Dermis blood vessel endothelial cell (primary cell): ENCODE data around the gene DSCAML1. TPM values are rescaled to one million over a fixed set of nuclear protein-coding genes. Genes with fewer than 3 reads are reported as not detected.

ENCODE experiments used
- DNase-seq: peaks from one replicate; pipeline ENCODE4 v3.0.0; 2010
- total RNA-seq: library from RNA; depleted of rRNA; stranded (reverse); fragments of >200 nt; gene quantifications from 2 replicates; pipeline ENCODE4 v1.2.3, GENCODE V29; 2014

The DSCAML1 gene
- total RNA-seq, 1 donor from 2014 or later: under 0.01 TPM

DNA sequence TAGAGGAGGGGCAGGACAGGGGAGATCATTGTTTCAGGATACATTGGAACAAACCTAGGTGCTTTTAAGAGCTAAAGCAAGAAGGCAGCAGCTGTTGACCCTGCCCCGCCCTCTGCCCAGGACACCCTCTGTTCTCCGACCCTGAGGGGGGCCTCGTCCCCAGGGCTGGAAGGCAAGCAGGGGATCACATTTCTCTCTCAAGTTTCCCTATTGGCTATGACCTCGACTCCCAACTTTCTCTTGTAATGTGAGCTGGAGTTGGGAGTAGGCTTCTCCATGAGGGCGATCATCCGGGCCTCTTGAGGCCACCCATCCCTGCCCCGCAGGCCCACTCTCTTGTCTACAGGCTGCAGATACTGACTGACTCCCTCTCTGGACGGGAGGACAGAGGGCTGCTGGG lies 37.7 kb downstream of the DSCAML1 start:
- DNase-seq: no peak

DNA sequence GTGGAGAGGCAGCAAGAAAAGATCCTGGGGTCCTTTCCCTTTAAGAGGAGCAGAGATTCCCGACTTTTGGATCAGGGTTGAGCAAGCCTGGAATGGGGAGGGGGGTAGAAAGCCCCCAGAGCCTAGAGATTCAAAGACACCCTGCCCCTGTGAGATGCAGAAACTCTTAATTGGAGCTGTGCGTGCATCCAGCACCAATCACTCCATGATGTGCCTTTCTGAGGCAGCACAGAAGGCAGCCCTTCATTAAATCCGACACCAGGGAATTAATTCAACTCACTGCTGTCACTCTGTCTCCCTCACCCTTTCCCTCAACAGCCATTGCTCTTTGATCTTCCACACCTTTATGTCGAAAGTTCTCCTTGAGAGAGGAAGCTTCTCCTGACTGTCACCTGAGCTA lies 43.0 kb downstream of the DSCAML1 start:
- no peak for DNase-seq

DNA sequence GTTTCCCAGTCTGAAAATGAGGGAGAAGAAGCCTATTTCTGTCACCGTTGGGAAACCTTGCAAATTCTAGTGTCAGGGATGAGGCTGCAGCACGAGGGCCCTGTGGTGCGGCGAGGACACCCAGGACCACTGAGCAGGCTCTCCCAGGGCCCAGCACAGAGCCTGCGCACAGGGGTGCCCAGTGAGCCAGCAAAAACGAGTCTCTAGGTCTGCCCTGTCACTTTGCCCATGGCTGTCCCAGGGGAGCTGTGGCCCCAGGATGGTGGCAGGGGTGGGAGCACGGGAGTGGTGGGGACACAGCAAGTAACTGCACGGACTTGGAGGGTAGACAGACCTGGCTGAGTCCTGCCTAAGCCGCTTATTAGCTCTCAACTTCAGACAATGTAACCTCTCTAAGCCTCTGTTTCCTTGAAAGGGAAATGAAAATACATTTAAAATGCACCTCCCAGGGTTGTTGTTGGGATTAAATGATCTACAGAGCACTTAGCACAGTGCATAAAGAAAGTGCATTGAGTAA lies 44.2 kb downstream of the DSCAML1 start:
- DNase-seq: no peak

DNA sequence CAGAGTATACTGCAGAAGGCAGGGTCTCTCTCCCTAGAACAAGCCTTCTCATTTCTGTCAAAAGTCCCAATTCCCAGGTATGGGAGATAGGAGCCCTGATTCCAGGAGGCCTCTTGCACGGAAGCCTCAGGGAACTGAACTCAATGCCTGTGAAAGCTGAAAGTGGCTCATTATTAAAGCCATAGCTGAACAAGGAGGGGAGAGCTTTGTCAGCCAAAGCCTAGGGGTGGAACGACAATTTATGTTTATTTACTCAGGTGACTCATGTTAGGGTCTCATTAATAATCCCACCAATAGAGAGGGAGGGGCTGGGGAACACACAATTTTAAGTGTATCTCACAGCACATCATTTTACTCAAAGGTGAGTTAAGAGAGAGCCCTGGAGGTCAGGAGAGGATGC lies 44.9 kb downstream of the DSCAML1 start:
- no peak for DNase-seq

DNA sequence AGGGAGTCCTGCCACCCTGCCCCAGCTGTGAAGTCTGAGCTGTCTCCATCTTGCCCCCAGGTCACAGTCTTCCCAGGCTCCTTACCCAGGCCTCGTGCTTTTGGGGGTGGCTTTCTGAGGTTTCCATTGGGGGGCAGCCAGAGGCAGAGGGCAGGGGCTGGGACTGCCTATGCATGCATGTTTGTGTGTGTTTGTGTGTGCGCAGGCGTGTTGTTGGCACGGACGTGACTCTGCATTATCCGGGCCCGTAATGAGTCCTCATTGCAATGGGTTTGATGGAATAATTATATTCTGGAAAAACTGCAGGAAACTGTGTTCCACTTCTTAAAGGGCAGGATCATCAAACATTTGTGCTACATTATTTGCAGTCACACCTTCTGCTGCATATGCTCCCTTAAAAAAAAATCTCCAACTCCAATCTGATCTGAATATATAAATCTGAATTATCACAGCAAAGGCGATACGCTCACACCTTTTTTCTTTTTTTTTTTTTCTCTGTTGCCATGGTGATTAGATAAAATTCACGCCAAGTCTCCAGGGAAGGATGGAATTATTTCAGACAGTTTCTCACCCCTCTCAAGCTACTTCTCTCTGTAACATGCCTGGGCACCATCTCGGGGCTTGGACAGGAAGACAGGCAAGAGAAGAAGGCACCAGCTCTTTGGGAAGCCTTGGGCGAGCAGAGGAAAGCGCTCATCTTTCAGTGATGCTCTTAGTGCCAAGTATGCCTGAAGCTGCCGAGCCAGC lies 45.9 kb downstream of the DSCAML1 start:
- DNase-seq: no peak

DNA sequence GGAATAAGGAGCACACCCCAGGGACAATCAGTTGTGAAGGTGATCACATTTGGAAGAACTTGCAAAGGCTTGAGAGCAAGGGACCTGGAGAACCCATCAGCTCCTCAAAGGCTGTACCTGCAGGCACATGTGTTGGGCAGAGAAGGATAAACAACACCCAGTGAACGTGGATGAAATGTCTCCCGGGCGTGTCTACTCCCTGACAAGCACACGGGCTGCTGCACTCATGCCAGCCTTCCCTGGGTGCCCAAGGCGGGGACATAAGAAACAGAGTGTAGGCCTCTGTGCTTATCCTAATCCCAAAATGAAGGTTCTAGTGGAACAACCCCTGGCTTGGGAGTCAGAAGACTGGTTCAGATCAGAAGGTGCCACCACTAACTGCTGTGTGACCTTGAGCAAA lies 46.7 kb downstream of the DSCAML1 start:
- no peak for DNase-seq

DNA sequence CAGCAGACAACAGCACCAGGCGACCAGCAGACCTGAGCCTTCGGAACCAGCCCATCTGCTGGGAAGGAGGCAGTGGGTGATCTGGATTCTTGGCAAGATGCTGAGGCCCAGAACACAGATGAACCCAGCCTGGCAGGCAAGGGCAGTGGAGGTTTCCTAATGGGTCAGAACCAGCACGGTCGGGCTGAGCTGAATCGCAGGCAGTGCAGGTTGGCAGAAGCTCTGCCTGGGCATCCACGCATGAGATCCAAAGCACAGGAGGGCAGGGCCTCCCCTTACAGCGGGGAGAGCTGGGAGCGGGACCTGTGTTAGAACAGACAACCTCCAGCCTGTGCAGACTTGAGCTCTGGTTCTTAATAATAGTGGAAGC lies 47.5 kb downstream of the DSCAML1 start:
- DNase-seq: no peak

DNA sequence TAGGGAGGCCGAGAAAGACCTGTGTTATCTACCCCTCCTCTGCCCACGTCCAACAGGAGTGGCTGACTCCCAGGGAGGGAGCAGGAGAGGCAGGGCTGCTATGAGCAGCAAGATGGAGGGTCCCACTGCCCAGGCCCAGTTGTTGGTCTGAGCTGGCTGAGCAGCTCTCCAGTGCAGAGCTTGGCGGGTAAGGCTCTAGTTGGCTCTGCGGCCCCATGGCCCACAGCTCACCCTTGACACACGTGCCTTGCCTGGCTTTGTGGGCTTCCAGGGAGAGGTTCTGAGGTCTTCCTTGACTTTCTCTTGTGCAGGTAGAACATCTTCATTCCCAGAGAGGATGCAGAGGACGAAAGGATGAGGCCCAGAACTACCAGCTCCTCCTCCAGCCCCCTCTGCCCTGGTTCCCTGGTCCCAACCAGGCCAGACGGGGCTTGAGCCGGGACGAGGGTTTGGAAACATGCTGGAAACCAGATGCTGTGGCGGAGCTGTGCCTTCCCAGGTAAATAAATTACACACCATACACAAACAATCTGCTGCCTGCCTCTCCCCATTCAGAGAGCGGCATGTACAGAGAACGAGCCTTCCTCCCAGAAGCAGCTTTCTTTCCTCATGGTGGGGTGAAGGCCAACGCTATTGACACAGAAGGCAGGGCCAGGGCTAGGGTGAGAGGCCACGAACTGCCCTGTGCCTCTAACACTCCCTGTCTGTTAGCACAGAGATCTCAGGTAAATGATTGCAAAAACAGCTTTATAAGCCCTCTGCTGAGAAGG lies 48.1 kb downstream of the DSCAML1 start:
- DNase-seq: no peak

DNA sequence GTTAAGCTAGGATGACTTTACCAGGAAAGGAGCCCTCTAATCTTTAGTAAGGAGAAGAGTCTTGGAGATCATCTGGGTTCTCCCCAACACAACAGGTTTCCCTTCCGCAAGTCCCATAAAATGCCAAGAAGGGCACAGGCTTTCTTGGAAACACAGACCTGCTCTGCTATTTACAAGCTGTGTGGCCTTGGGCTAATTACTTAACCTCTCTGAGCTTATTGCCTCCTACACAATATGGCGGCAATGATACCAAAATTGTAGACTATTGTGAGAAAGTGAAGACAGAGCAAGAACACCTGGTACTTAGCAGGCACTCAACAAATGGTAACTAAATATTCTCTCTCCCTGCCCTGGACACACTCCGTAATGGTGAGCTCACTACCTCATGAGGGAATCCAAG lies 49.1 kb downstream of the DSCAML1 start:
- no peak for DNase-seq

DNA sequence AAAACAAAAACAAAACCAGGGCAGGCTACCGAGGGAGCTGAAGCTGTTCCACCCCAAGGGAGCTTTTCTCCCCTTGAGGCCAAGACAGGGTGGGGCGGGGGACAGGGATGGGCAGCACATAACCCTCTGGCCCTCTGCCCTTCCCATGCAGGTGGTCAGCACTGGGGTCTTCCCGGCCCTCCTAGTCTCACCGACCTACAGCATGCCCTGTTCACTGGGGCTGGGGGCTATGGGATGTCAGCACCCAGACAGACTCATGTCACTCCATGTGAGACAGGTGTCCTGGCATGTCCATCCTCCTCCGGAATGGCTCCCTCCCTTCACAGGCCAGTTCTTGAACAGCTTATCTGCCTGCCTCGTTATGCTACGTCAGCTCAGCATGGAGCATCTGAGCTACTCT lies 51.7 kb downstream of the DSCAML1 start:
- DNase-seq: no peak

DNA sequence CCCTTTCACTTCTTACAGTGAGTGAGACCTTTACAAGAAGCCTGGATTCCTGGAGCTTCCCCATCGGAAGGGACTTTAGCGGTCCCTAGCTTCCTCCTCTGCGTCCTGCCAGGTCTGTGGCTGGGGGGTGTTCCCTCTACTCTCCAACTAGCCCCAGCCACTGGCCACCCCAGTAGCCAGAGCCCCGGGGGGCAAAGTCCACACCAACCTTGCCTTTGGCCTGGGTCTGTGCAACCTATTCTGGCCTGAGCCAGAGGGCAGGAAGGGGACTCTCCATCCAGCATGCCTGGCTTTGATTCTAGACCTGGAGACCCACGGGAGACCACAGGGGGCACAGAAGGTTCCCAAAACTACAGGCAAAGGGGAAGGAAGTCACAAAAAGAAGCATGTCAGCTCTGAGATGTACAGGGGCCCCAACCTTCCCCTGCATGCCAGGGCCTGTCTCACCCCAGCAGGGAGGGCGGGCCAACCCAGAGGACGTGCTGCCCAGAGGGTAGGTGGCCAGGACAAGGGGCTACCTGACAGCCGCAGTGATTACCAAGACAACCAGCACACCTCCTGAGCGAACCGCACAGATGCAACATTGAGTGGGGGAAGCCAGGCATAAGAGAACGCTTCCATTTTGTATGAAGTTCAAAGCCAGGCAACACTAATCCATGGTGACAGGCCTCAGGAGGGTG lies 52.4 kb downstream of the DSCAML1 start:
- DNase-seq: no peak

DNA sequence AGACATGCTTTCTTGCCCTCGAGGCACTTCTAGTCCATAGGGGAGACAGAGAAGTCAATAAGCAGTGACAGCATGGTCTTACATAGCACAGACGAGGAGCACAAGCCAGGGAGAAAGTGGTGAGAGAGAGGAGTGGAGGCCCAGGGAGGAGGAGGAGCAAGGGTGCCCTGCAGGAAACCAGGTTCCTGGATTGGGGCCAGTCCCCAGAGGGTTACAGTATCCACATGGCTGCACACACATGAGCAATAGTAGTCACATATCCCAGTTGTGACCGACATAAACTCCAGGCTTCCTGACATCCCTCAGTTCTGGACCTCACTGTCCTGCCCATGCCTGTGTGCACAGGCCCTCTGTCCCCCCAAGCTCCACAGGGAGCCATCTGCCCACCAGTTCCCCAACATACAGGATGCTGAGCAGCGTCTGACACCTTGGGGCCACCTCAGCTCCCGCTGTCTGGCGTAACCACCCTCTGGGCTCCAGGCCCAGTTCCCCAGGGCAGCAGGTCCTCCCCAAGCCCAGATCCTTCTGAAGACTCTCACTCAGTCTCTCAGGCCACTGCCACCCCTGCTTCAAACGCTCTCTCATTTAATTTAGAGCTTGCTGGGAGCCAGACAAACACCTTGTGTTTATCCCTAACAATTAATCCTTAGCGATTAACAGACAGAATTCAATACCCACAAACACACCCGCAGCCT lies 53.7 kb downstream of the DSCAML1 start:
- DNase-seq: no peak

DNA sequence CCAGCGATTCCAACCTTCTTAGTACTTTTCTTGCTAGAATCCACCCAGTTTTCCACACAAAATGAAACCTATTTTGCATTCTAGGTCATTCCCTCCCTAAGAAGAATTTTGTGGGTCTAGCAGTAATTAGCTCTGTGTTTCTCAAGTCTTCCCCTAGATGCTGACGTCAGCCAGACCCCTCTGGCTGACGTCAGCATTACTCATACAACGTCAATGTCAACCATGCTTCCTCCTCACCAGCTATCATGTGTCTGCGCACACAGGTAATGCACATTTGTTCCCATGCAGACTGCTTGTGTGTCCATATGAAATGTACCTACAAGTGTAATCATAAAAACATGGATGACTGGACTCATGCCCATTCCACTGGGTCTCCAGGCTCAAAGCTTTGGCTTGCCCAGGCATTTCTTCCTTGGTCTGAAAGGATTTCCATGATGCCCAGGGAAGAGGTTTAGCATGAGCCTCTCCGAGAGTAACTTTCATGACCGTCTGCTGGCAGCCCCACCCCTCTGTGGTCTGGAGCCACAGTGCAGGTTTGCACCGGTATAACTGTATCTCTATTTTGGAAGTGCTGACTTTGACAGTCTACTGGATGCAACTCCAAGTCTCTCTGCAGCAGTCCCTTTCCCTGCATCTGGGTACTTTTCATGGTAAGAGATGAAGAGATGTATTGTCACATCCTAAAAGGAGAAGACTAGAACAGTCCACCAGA lies 58.6 kb downstream of the DSCAML1 start:
- no peak for DNase-seq

DNA sequence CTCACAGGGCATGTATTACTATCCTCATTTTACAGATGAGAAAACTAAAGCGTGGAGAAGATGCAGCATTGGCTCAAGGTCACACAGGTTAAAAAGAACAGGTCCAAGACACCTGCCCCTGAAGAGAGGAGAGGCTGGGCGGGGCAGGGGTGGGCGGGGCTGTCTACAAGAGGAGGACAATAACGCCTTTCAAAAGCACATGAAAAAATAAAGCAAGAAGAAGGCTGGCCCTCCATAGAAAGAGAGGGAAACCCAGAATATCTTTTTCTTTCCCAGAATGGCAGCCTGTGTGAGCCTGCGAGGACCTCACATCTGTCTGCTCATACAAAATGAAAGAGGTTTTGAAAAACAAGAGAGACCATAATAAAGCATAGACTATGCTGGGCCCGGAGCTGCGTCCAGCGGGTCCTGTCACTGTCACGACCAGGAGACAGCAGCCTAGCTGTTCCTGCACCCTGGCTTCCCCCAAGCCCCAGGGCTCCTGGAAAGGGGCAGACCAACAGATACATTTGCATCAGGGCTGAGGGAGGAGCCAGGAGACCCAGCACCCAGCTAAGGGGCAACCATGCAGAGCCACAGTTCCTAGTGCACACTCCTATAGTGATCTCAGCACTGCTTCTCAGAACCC lies 61.6 kb downstream of the DSCAML1 start:
- DNase-seq: no peak

DNA sequence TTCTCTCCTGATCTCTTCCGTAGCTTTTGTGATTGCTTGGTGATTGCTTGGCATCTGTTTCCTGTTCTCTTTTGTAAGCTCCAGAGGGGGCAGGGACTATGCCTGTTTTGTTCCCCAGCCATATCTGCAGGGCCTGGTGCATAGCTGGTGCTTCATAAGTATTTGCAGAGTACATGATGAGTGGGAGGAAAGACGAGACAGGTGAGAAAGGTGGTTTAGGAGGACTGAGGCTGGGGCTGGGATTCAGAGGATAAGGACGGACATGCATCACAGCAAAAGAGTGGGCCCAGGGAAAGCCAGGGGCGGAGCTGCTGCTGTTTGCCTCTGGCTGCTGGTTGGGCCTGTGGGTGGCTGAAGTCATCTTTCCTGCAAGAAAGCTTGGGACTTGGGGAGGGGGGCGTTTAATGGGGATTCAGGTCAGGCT lies 62.4 kb downstream of the DSCAML1 start:
- DNase-seq: peak; percentile 7

DNA sequence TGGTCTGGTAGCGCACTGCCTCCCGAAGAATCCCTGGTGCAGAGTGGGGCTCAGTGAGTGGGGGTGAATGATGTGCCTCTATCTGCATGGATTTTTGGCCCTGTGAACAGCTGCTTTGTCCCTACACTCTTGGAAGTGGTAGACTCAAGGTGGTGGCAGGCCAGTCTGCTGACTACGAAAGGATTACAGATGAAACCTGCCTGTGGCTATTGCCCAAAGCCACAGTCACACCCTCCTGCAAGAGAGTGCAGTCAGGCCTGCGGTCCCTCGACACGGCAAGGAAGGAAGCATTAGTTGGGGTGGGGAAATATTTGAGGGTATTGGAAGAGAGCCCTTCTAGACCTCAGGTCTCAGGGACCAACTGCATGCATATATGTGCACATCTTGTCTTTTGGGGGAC lies 63.7 kb downstream of the DSCAML1 start:
- no peak for DNase-seq

DNA sequence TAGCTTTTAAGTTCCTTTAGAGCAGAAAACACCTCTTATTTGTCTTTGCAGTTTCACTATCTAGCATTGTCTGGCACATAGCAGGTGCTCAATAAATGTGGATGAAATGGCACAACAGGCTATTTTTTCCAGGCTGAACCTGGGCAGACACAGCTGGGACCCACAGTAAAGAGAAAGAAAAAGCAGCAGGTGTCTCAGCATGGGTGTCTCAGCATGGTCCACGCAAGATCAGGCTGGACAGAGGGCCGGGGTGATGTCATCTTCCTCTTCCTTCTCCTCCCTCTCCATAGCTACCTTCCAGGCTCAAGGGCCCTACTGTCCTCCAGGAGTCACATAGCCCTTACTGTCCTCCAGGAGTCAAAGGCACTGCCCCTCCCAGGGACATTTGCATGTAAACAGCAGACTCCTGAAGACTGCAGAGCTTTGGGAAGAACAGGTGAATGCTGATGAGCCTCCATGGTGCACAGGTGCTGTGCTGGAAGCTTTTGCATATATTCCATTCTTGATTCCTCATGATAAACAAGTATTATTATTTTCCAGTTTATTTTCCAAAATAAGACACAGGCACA lies 65.2 kb downstream of the DSCAML1 start:
- no peak for DNase-seq

DNA sequence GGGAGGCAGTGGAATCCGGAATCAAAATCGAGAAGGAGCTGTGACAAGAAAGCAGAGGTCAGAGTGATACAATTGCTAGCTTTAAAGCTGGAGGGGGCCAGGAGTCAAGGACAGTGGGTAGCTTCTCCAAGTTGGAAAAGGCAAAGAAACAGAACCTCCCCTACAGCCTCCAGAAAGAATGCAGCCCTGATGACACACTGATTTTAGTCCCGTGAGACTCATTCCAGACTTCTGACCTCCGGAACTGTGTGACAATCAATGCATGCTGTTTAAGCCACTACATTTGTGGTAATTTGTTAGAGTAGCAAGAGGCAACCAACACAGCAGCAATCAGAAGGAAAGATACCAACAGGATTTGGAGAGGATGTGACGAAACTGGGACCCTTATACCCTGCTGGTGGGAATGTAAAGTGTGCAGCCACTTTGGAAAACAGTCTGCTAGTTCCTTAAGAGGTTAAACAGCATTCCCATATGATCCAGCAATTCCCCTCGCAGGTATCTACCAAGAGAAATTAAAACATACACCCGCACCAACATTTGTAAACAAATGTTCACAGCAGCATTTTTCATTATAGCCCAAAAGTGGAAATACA lies 66.7 kb downstream of the DSCAML1 start:
- no peak for DNase-seq

DNA sequence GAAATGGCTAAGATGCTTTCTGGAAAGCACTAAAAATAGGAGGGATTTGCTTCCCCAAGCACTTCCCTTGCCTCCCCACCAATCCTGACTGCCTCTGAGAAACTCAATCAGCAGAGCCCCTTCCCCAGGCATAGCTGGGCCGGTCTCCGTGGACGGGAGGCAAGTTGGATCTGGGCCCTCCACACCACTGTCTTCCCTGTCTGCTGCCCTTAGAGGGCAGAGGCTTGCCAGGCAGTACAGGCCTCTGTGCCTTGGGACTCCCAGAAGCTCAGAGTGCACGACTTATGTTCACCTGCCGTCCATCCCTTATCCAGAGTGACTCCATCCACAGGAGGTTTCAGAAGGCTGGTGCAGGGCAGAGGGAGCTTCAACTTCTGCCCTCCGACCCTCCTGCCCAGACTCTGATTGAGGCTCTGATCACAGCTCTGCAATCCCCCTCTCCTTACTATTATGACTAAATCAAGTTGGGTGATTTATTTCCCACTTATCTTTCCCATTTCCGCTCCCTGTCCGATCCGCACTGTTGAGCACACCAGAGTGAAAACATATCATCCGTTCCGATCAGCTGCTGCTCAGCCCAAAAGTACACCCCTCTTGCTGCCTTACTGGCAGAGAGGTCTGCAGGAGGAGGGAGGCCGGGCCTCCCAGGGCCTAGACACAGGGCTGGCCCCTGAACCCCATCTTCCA lies 71.8 kb downstream of the DSCAML1 start:
- no peak for DNase-seq

DNA sequence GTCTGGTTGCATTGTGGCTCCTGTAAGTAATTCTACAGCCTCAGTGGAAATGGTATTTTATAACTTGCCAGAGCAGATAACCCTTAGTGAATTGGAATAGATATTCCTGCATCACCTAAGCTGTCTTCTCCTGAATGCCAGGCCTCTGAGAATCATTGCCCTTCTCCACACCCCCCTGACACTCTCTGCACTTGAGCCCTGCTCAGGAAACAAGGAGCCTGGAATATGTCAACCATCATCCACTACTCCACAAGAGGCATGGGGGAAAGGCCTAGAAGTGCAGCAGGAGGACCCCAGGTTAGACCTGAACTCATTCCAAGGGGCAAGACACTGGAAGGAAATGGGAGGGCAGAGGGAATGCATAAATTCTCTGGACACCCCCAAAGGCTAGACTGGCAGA lies 72.4 kb downstream of the DSCAML1 start:
- no peak for DNase-seq
